Endothelial cell of umbilical vein (primary cell): Measurements from ENCODE around the gene HOXD8. TPM values are rescaled to one million over a fixed set of nuclear protein-coding genes. Genes with fewer than 3 reads are reported as not detected.

Source experiments
- BruUV-seq: library from RNA; stranded (reverse); fragments of 400-500 nt; replicated peaks from 2 replicates; lab custom pipeline; 2021; lab: Mats Ljungman, UMichigan
- CTCF ChIA-PET: fragments of 300-600, 350-600 bp; sonication (Branson Sonifier 250); formaldehyde crosslinking; loops from one replicate; lab custom pipeline; 2021; ENCODE audit warnings: antibody characterized with exemption, inconsistent platforms; lab: Charles Lee
- POLR2A ChIA-PET: fragments of 300-600, 350-600 bp; sonication (Branson Sonifier 250); formaldehyde crosslinking; loops from one replicate; lab custom pipeline; 2021; ENCODE audit warnings: antibody characterized with exemption, inconsistent platforms; lab: Charles Lee
- DNase-seq: peaks from one replicate; pipeline ENCODE4 v3.0.0-alpha.2; 2011; ENCODE audit warnings: low read depth, low spot score
- FAIRE-seq: peaks from 2 replicates; lab custom pipeline; 2011; peaks lifted over from hg19 to GRCh38; lab: Jason Lieb, UNC
- H2AFZ ChIP-seq: 2 replicates; pipeline ENCODE4 v1.6.0; 2012; ENCODE audit warnings: low read depth, low read length, control low read depth, inconsistent platforms
- H3K27ac ChIP-seq: 2 replicates; pipeline ENCODE4 v1.5.1; 2011; ENCODE audit warnings: low read depth, mild to moderate bottlenecking, control low read depth, low read length, moderate library complexity; ENCODE audit not compliant: insufficient read depth
- H3K27me3 ChIP-seq, 2 experiments: 2 replicates each; pipeline versions ENCODE4 v1.6.0 to v1.6.1; 2011; ENCODE audit warnings: low read length in 2 of 2, mixed read lengths in 1 of 2; ENCODE audit not compliant: control insufficient read depth in 2 of 2, insufficient read depth in 2 of 2
- H3K36me3 ChIP-seq, 2 experiments: 2 replicates in 1 of 2; 3 replicates in 1 of 2; pipeline ENCODE4 v1.5.1; 2011; ENCODE audit warnings: low read length in 2 of 2, mild to moderate bottlenecking in 1 of 2, moderate library complexity in 1 of 2; ENCODE audit not compliant: control insufficient read depth in 2 of 2, insufficient read depth in 2 of 2; ENCODE audit errors: extremely low read depth in 1 of 2
- H3K4me1 ChIP-seq: 3 replicates; pipeline ENCODE4 v1.5.1; 2011; ENCODE audit warnings: mild to moderate bottlenecking, low read length; ENCODE audit not compliant: control insufficient read depth, insufficient read depth; ENCODE audit errors: extremely low read depth
- H3K4me2 ChIP-seq: 2 replicates; pipeline ENCODE4 v1.6.1; 2011; ENCODE audit warnings: low read length, control low read depth, mixed read lengths; ENCODE audit not compliant: insufficient read depth
- H3K4me3 ChIP-seq, 3 experiments: fragments of 200-600 bp in 1 of 3; sonication (generic), shearing (Covaris generic) in 1 of 3; replicated peaks in 1 of 3; 2 replicates each; pipeline ENCODE4 v1.5.1; 2011 to 2016; ENCODE audit warnings: control low read depth in 3 of 3, low read length in 3 of 3, mild to moderate bottlenecking in 2 of 3, inconsistent platforms in 1 of 3, low read depth in 1 of 3, moderate library complexity in 1 of 3; ENCODE audit not compliant: insufficient read depth in 1 of 3
- H3K79me2 ChIP-seq: 2 replicates; pipeline ENCODE4 v1.6.0; 2012; ENCODE audit warnings: low read length, inconsistent platforms; ENCODE audit not compliant: control insufficient read depth, insufficient read depth
- H3K9ac ChIP-seq: replicated peaks from 2 replicates; pipeline ENCODE3; 2011; ENCODE audit warnings: low read length, control low read depth; ENCODE audit not compliant: insufficient read depth; ENCODE audit errors: extremely low read depth
- H3K9me1 ChIP-seq: replicated peaks from 3 replicates; pipeline ENCODE4 v1.6.0; 2011; ENCODE audit warnings: mild to moderate bottlenecking, low read length; ENCODE audit not compliant: control insufficient read depth, insufficient read depth; ENCODE audit errors: extremely low read depth
- H3K9me3 ChIP-seq: replicated peaks from 2 replicates; pipeline ENCODE4 v1.5.1; 2012; ENCODE audit warnings: low read length, inconsistent platforms; ENCODE audit not compliant: control insufficient read depth, insufficient read depth
- H4K20me1 ChIP-seq: replicated peaks from 2 replicates; pipeline ENCODE3; 2011; ENCODE audit warnings: mild to moderate bottlenecking, low read length; ENCODE audit not compliant: control insufficient read depth, insufficient read depth; ENCODE audit errors: extremely low read depth
- CTCF ChIP-seq, 2 donors: IDR thresholded peaks; 1 replicate in 1 of 2; 2 replicates in 1 of 2; pipeline ENCODE4 v1.5.1; 2011; ENCODE audit warnings: low read length in 2 of 2, mild to moderate bottlenecking in 2 of 2, moderate library complexity in 2 of 2, control low read depth in 1 of 2, inconsistent platforms in 1 of 2, low read depth in 1 of 2; ENCODE audit not compliant: insufficient read depth in 1 of 2; ENCODE audit errors: extremely low read depth in 1 of 2
- EZH2 ChIP-seq: IDR thresholded peaks from 2 replicates; pipeline ENCODE4 v1.6.1; 2012; ENCODE audit warnings: borderline replicate concordance, low read depth, mild to moderate bottlenecking, moderate library complexity, low read length, inconsistent platforms; ENCODE audit not compliant: severe bottlenecking
- FOS ChIP-seq: IDR thresholded peaks from 2 replicates; pipeline ENCODE4 v1.6.1; 2011; ENCODE audit warnings: mild to moderate bottlenecking, low read length, moderate library complexity, borderline replicate concordance; ENCODE audit not compliant: insufficient read depth
- GATA2 ChIP-seq: IDR thresholded peaks from 2 replicates; pipeline ENCODE4 v1.7.0; 2011; ENCODE audit warnings: low read depth, mild to moderate bottlenecking, moderate library complexity, mixed read lengths, low read length; ENCODE audit not compliant: insufficient read length, insufficient read depth
- JUN ChIP-seq: IDR thresholded peaks from 2 replicates; pipeline ENCODE4 v1.6.1; 2011; ENCODE audit warnings: borderline replicate concordance, low read depth; ENCODE audit not compliant: insufficient read length, insufficient read depth
- MAX ChIP-seq: IDR thresholded peaks from 2 replicates; pipeline ENCODE4 v1.6.1; 2011; ENCODE audit not compliant: insufficient read depth, insufficient read length
- MYC ChIP-seq: IDR thresholded peaks from one replicate; pipeline ENCODE4 v1.6.1; 2011; ENCODE audit warnings: mild to moderate bottlenecking, low read depth, low read length
- POLR2A ChIP-seq: IDR thresholded peaks from 2 replicates; pipeline ENCODE4 v1.6.1; 2012; ENCODE audit warnings: low read depth, mild to moderate bottlenecking, control low read depth, low read length
- POLR2AphosphoS5 ChIP-seq: IDR thresholded peaks from 2 replicates; pipeline ENCODE4 v1.6.1; 2012; ENCODE audit warnings: low read depth, mild to moderate bottlenecking, control low read depth, low read length, moderate library complexity; ENCODE audit not compliant: insufficient read depth
- dilution Hi-C: fragments of 300-500 bp; cut with MboI; formaldehyde crosslinking; loops from one replicate; pipeline ENCODE4 v1.15.0; 2019; ENCODE audit warnings: low sequenced_read_pairs; ENCODE audit not compliant: extremely low pct_ligation_motif_present
- intact Hi-C: fragments of 100-400 bp; cut with micrococcal nuclease; formaldehyde crosslinking; loops from one replicate; pipeline ENCODE4 v1.10.0; 2022
- polyA plus RNA-seq, 4 experiments: library from polyadenylated mRNA; depleted of rRNA in 3 of 4; stranded (reverse) in 3 of 4; unstranded in 1 of 4; fragments of >200 nt; gene quantifications; 2 replicates each; pipeline versions ENCODE4 v1.2.1 to v1.2.3, GENCODE V29; 2011 to 2012; ENCODE audit warnings: missing spikeins in 1 of 4
- total RNA-seq: library from RNA; stranded (reverse); gene quantifications from 2 replicates; pipeline ENCODE4 v1.2.3, GENCODE V29; 2021

The HOXD8 gene
- total and polyA plus RNA-seq, 2 donors (not counting 3 experiments of a cell fraction or from before 2014, with no cell fraction given), result 6.4 to 15.6 TPM

- DNase-seq (no peak), FAIRE-seq (no peak)
- Histone ChIP-seq H3K27ac (no peak overlapping the region), H3K4me3 (no peak overlapping the region), H3K79me2 (peaks cover 40% of the 10 kb centered on the region), H3K9me3 (no peaks in the 10 kb centered on the region), H3K4me1 (no peaks in the 10 kb centered on the region), H3K4me2 (no peak overlapping the region), H2AFZ (no peak overlapping the region), H3K27me3 (no peaks in the 10 kb centered on the region), H4K20me1 (no peaks in the 10 kb centered on the region), H3K9me1 (no peaks in the 10 kb centered on the region), H3K36me3 (peaks cover 2 to 15% of the 10 kb centered on the region in 2 experiments), H3K9ac (no peak overlapping the region)
- ChIA-PET POLR2A (no interaction called here), CTCF (interaction anchor here (1.5 to 3.0 kb wide), 2 partner anchors 306 to 405 kb away, joined by 7 to 11 read pairs; no protein-coding TSS in a partner anchor)
- TF ChIP-seq MAX, result no peak
- TF ChIP-seq JUN, result no peak
- no peak for TF ChIP-seq GATA2
- TF ChIP-seq POLR2AphosphoS5, result no peak
- TF ChIP-seq FOS, result no peak
- TF ChIP-seq EZH2, result no peak
- no peak for TF ChIP-seq POLR2A
- TF ChIP-seq CTCF (IDR thresholded peaks at IDR 0.05; ENCODE audit: extremely low read depth in 1 of 2, insufficient read depth in 1 of 2, low read depth in 1 of 2, low read length in 2 of 2), result no peak
- TF ChIP-seq MYC, result no peak
- intact Hi-C loops, result no loop called here
- BruUV-seq, result no TSS peak
- dilution Hi-C loops, result loop anchor here (25.0 kb wide), 1 partner anchor 488 kb away; no protein-coding TSS in a partner anchor
Observed at GRCh38 chr2:176148751-176149421, 19.4 kb downstream of the HOXD8 start.
